GM12878 (cell line): Measurements from ENCODE around the gene SDK2. TPM values are rescaled to one million over a fixed set of nuclear protein-coding genes. Genes with fewer than 3 reads are reported as not detected.

Experiments used
- ATAC-seq: fragments of 200-7000 bp; cut with Tn5 transposase; 3 replicates; pipeline ENCODE4 v1.9.1; 2020; ENCODE audit warnings: mild to moderate bottlenecking, moderate library complexity
- BruUV-seq: library from RNA; stranded (reverse); fragments of 400-500 nt; replicated peaks from 2 replicates; lab custom pipeline; 2021; lab: Mats Ljungman, UMichigan
- CTCF ChIA-PET: fragments of 300-600 bp; sonication (Branson Sonifier 250); formaldehyde crosslinking; extraction: SDS; loops from one replicate; lab custom pipeline; 2021; ENCODE audit warnings: inconsistent platforms; lab: Yijun Ruan, JAX
- POLR2A ChIA-PET: fragments of 350-600 bp; formaldehyde crosslinking; extraction: SDS; loops from one replicate; lab custom pipeline; 2021; ENCODE audit warnings: inconsistent platforms; lab: Charles Lee
- RAD21 ChIA-PET: fragments of 300-600 bp; sonication (Branson Sonifier 250); formaldehyde crosslinking; loops from one replicate; lab custom pipeline; 2023; ENCODE audit warnings: antibody characterized with exemption; ENCODE audit not compliant: unreplicated experiment; lab: Charles Lee
- SMC1A ChIA-PET: fragments of 300-600 bp; sonication (Branson Sonifier 250); formaldehyde crosslinking; loops from one replicate; lab custom pipeline; 2023; ENCODE audit not compliant: unreplicated experiment, uncharacterized antibody; lab: Charles Lee
- DNase-seq: peaks from one replicate; pipeline ENCODE4 v3.0.0-alpha.2; 2011; ENCODE audit warnings: low read depth, low spot score
- FAIRE-seq: peaks from 3 replicates; lab custom pipeline; 2011; peaks lifted over from hg19 to GRCh38; lab: Jason Lieb, UNC
- H2AFZ ChIP-seq: 2 replicates; pipeline ENCODE4 v1.6.0; 2011; ENCODE audit warnings: low read depth, low read length, control low read depth; ENCODE audit not compliant: control insufficient read depth
- H3K27ac ChIP-seq: 2 replicates; pipeline ENCODE4 v1.5.1; 2011; ENCODE audit warnings: control low read depth; ENCODE audit not compliant: control insufficient read depth, insufficient read depth
- H3K27me3 ChIP-seq, 2 experiments: replicated peaks in 1 of 2; 2 replicates each; pipeline versions ENCODE4 v1.6.0 to v1.6.1; 2011; ENCODE audit warnings: low read length in 1 of 2; ENCODE audit not compliant: control insufficient read depth in 2 of 2, insufficient read depth in 2 of 2
- H3K36me3 ChIP-seq, 2 experiments: 2 replicates each; pipeline ENCODE4 v1.5.1; 2011; ENCODE audit warnings: low read length in 1 of 2; ENCODE audit not compliant: control insufficient read depth in 2 of 2, insufficient read depth in 2 of 2
- H3K4me1 ChIP-seq: 2 replicates; pipeline ENCODE4 v1.6.1; 2011; ENCODE audit warnings: mild to moderate bottlenecking, low read length, moderate library complexity, mixed read lengths; ENCODE audit not compliant: control insufficient read depth, insufficient read depth
- H3K4me2 ChIP-seq: 2 replicates; pipeline ENCODE4 v1.6.0; 2011; ENCODE audit warnings: control low read depth; ENCODE audit not compliant: control insufficient read depth, insufficient read depth
- H3K4me3 ChIP-seq: fragments of 200-600 bp; sonication (generic); 2 replicates; pipeline ENCODE4 v1.5.1; 2016
- H3K79me2 ChIP-seq: 2 replicates; pipeline ENCODE4 v1.6.0; 2011; ENCODE audit warnings: low read length; ENCODE audit not compliant: control insufficient read depth, insufficient read depth
- H3K9ac ChIP-seq: 2 replicates; pipeline ENCODE4 v1.8.0; 2011; ENCODE audit warnings: low read length, control low read depth, mixed read lengths; ENCODE audit not compliant: control insufficient read depth, insufficient read depth
- H3K9me3 ChIP-seq: replicated peaks from 3 replicates; pipeline ENCODE4 v1.5.1; 2011; ENCODE audit warnings: mild to moderate bottlenecking, low read length; ENCODE audit not compliant: control insufficient read depth, insufficient read depth
- H4K20me1 ChIP-seq: 2 replicates; pipeline ENCODE4 v1.6.0; 2011; ENCODE audit not compliant: control insufficient read depth, insufficient read depth
- CBX3 ChIP-seq: fragments of 200-600 bp; sonication (generic); IDR thresholded peaks from 2 replicates; pipeline ENCODE4 v1.6.1; 2016; ENCODE audit warnings: low read depth, borderline replicate concordance
- CHD1 ChIP-seq: IDR thresholded peaks from 2 replicates; pipeline ENCODE4 v1.6.1; 2012; ENCODE audit warnings: low read depth, low read length, improper control_type of control experiment
- KAT2A ChIP-seq: conservative IDR thresholded peaks from 2 replicates; pipeline ENCODE4 v1.6.1; 2011; ENCODE audit warnings: low read depth, low read length; ENCODE audit not compliant: control insufficient read depth
- NFYB ChIP-seq: IDR thresholded peaks from 2 replicates; pipeline ENCODE4 v1.6.1; 2011; ENCODE audit warnings: low read depth, mild to moderate bottlenecking, low read length, improper control_type of control experiment, moderate library complexity; ENCODE audit not compliant: insufficient read depth
- NRF1 ChIP-seq: conservative IDR thresholded peaks from 2 replicates; pipeline ENCODE4 v1.6.1; 2011; ENCODE audit warnings: mild to moderate bottlenecking, low read depth, low read length, improper control_type of control experiment
- RFX5 ChIP-seq: IDR thresholded peaks from 2 replicates; pipeline ENCODE4 v1.6.1; 2011; ENCODE audit warnings: low read depth, low read length, improper control_type of control experiment
- SMAD1 ChIP-seq: fragments of 450-650 bp; IDR thresholded peaks from 2 replicates; pipeline ENCODE4 v1.6.1; 2018; ENCODE audit warnings: mild to moderate bottlenecking, low read depth; ENCODE audit not compliant: partially characterized antibody
- TARDBP ChIP-seq: IDR thresholded peaks from 2 replicates; pipeline ENCODE4 v1.6.1; 2016; ENCODE audit warnings: borderline replicate concordance
- WGBS: methylation state at CpG from one replicate; pipeline ENCODE4 v1.1.6; 2016; ENCODE audit warnings: low lambda C conversion rate; ENCODE audit not compliant: insufficient replicate concordance, insufficient coverage; ENCODE audit errors: missing lambda C conversion rate; 5-methylcytosine and 5-hydroxymethylcytosine counted together
- in situ Hi-C: fragments of 300-500 bp; cut with MboI; formaldehyde crosslinking; loops from 9 replicates; pipeline ENCODE4 v1.14.3; 2018; ENCODE audit warnings: mixed read lengths
- intact Hi-C: fragments of 100-400 bp; cut with micrococcal nuclease; formaldehyde crosslinking; loops from one replicate; pipeline ENCODE4 v1.14.2; 2022; ENCODE audit not compliant: unreplicated experiment
- polyA plus RNA-seq, 11 experiments: library from polyadenylated mRNA; depleted of rRNA in 4 of 11; unstranded in 6 of 11; stranded (reverse) in 5 of 11; fragments of >200 nt; fragmentation: Nextera tagmentation in 4 of 11; fragmentation: Illumina TruSeq in 1 of 11; extraction: Ambion mirVana in 4 of 11; extraction: Trizol in 1 of 11; gene quantifications; 1 replicate in 1 of 11; 2 replicates in 10 of 11; pipeline versions ENCODE4 v1.2.1 to v1.2.3, GENCODE V29; 2011 to 2016; ENCODE audit warnings: inconsistent platforms in 2 of 11, missing spikeins in 2 of 11, low read depth in 1 of 11
- total RNA-seq, 4 experiments: library from RNA; depleted of rRNA in 3 of 4; stranded (reverse); fragments of >200 nt in 3 of 4; fragmentation: Illumina TruSeq in 1 of 4; extraction: Trizol in 1 of 4; gene quantifications; 2 replicates each; pipeline versions ENCODE4 v1.2.1 to v1.2.3, GENCODE V29; 2013 to 2021
- TF ChIP-seq, protein P1 (sequence below): fragments of 450-650 bp; IDR thresholded peaks from 2 replicates; pipeline ENCODE4 v1.6.1; 2017; ENCODE audit warnings: mild to moderate bottlenecking, low read depth, inconsistent platforms; ENCODE audit not compliant: poor library complexity, severe bottlenecking
- TF ChIP-seq, protein P2 (sequence below): IDR thresholded peaks from 2 replicates; pipeline ENCODE4 v1.6.1; 2012; ENCODE audit warnings: low read depth, low read length, improper control_type of control experiment
- TF ChIP-seq, protein P3 (sequence below): fragments of 450-650 bp; IDR thresholded peaks from 2 replicates; pipeline ENCODE4 v1.6.1; 2017; ENCODE audit warnings: antibody characterized with exemption, mild to moderate bottlenecking, moderate library complexity

SDK2 gene
- total and polyA plus RNA-seq, 10 of the 15 experiments (the other 5 are each of a cell fraction or from before 2014, with no cell fraction given): 0.03 to 0.08 (median 0.03) TPM; not detected in 7

DNA sequence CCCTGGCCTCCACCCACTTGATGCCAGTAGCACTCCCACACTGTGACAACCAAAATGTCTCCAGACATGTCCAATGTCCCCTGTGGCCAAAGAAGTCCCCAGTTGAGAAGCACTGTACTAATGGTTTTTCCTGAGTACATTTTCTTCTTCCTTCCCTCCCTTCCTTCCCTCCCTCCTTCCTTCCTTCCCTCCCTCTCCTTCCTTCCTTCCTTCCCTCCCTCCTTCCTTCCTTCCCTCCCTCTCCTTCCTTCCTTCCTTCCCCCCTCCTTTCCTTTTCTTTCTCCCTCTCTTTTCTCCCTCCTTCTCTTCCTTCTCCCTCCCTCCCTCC lies 255.7 kb downstream of the SDK2 start (continued):
- TF ChIP-seq, protein P1, sequence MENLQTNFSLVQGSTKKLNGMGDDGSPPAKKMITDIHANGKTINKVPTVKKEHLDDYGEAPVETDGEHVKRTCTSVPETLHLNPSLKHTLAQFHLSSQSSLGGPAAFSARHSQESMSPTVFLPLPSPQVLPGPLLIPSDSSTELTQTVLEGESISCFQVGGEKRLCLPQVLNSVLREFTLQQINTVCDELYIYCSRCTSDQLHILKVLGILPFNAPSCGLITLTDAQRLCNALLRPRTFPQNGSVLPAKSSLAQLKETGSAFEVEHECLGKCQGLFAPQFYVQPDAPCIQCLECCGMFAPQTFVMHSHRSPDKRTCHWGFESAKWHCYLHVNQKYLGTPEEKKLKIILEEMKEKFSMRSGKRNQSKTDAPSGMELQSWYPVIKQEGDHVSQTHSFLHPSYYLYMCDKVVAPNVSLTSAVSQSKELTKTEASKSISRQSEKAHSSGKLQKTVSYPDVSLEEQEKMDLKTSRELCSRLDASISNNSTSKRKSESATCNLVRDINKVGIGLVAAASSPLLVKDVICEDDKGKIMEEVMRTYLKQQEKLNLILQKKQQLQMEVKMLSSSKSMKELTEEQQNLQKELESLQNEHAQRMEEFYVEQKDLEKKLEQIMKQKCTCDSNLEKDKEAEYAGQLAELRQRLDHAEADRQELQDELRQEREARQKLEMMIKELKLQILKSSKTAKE: no peak
- TF ChIP-seq SMAD1: no peak
- no peak for TF ChIP-seq CHD1
- TF ChIP-seq CBX3: no peak
- no peak for TF ChIP-seq RFX5

DNA sequence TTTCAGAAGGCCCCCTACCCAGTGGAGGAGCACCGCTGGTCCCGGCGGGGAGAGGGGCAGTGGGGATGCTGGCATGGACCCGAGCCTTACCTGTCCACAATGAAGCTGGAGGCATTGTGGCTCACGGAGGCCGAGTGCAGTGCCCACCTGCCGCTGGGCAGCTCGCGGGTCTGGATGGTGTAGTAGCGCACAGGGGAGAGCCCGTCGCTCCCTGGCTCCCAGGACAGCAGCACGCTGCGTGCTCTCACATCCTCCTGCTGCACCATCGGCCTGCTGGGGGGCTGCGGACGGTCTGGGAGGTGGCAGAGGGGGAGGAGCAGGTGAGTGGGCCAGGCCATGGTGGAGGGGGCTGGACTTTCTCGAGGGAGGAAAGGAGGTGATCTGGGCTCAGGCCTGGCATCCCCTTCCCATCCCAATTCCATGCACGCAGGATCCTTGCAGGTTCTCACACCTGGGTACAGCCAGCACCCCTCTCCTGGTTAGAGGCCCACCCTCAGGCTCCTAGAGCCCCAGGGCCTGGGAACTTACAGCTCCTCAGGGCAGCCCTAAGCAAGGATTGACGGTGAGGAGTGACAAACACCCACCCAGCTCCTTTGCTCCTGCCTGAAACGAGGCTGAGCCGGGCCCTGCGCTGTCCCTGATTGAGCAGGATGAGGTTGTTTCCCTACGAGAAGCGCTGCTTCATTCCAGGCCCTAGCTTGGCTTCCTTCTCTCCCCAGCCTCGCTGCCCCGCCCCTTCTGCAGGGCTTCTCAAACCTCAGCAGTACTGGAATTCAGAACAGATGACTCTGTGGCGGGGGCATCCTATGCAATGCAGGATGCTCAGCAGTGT lies 256.3 kb downstream of the SDK2 start:
- H3K79me2 ChIP-seq: no peaks in the 10 kb centered on the region
- no peak for ATAC-seq
- no peak for DNase-seq
- H3K27ac ChIP-seq: no peak overlapping the region
- SMC1A ChIA-PET: no interaction called here
- 21% methylated on average over 13 of the region's 28 CpGs for WGBS
- no peaks in the 10 kb centered on the region for H3K36me3 ChIP-seq
- no peak for FAIRE-seq
- no peak overlapping the region for H2AFZ ChIP-seq
- in situ Hi-C loops (no loop called here), intact Hi-C loops (no loop called here)
- H3K4me3 ChIP-seq: no peak overlapping the region
- POLR2A ChIA-PET: no interaction called here
- CTCF ChIA-PET: no interaction called here
- no peak overlapping the region for H3K4me2 ChIP-seq
- BruUV-seq: no TSS peak
- H3K27me3 ChIP-seq: no peaks in the 10 kb centered on the region
- RAD21 ChIA-PET: interaction anchor here (1.6 kb wide), 1 partner anchor 17 kb away, joined by 5 read pairs; no protein-coding TSS in a partner anchor
- no peaks in the 10 kb centered on the region for H3K9me3 ChIP-seq
- H3K9ac ChIP-seq: no peak overlapping the region
- no peaks in the 10 kb centered on the region for H4K20me1 ChIP-seq
- H3K4me1 ChIP-seq: no peaks in the 10 kb centered on the region
- no peak for TF ChIP-seq NRF1
- TF ChIP-seq KAT2A: no peak
- TF ChIP-seq, protein P2, sequence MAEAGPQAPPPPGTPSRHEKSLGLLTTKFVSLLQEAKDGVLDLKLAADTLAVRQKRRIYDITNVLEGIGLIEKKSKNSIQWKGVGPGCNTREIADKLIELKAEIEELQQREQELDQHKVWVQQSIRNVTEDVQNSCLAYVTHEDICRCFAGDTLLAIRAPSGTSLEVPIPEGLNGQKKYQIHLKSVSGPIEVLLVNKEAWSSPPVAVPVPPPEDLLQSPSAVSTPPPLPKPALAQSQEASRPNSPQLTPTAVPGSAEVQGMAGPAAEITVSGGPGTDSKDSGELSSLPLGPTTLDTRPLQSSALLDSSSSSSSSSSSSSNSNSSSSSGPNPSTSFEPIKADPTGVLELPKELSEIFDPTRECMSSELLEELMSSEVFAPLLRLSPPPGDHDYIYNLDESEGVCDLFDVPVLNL: no peak
- TF ChIP-seq, protein P3, sequence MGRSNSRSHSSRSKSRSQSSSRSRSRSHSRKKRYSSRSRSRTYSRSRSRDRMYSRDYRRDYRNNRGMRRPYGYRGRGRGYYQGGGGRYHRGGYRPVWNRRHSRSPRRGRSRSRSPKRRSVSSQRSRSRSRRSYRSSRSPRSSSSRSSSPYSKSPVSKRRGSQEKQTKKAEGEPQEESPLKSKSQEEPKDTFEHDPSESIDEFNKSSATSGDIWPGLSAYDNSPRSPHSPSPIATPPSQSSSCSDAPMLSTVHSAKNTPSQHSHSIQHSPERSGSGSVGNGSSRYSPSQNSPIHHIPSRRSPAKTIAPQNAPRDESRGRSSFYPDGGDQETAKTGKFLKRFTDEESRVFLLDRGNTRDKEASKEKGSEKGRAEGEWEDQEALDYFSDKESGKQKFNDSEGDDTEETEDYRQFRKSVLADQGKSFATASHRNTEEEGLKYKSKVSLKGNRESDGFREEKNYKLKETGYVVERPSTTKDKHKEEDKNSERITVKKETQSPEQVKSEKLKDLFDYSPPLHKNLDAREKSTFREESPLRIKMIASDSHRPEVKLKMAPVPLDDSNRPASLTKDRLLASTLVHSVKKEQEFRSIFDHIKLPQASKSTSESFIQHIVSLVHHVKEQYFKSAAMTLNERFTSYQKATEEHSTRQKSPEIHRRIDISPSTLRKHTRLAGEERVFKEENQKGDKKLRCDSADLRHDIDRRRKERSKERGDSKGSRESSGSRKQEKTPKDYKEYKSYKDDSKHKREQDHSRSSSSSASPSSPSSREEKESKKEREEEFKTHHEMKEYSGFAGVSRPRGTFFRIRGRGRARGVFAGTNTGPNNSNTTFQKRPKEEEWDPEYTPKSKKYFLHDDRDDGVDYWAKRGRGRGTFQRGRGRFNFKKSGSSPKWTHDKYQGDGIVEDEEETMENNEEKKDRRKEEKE: no peak
- TF ChIP-seq TARDBP: no peak
- TF ChIP-seq NFYB: no peak
